KBM-7 (cell line): ENCODE data around the gene FRMD3.

ENCODE experiments used
- DNase-seq: peaks from one replicate; pipeline ENCODE4 v3.0.0-alpha.2; 2015
- in situ Hi-C: fragments of 300-500 bp; cut with MboI; formaldehyde crosslinking; loops from 2 replicates; pipeline ENCODE4 v1.14.3; 2020; ENCODE audit warnings: low sequenced_read_pairs, low pct_unique_long_range_greater_than_20kb, mixed read lengths

Gene FRMD3

DNA sequence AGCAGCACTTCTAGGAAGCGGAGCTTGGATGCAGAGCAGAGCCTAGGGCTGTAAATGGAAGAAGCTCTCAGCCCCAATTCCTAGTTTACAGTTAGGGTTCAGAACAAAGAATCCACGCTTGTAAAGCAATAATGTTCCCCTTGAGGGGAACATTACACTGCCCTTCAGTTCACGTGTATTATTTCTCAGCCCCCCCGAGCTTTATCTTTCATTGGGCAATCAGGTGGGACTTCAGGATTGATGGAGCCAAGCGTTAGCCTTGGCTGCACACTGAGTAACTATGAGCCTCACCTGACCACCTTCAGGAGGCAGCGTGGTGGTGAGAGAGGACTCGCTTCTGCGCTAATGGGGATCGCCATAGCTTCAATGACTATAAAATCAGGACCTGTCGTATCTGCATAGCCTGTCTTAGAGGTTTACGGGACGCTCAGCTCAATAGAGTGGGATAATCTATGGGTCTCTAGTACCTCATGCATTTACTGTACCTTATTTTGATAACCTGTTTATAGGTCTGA, 318.2 kb downstream of the FRMD3 start:
- in situ Hi-C loops = no loop called here
- DNase-seq = no peak

DNA sequence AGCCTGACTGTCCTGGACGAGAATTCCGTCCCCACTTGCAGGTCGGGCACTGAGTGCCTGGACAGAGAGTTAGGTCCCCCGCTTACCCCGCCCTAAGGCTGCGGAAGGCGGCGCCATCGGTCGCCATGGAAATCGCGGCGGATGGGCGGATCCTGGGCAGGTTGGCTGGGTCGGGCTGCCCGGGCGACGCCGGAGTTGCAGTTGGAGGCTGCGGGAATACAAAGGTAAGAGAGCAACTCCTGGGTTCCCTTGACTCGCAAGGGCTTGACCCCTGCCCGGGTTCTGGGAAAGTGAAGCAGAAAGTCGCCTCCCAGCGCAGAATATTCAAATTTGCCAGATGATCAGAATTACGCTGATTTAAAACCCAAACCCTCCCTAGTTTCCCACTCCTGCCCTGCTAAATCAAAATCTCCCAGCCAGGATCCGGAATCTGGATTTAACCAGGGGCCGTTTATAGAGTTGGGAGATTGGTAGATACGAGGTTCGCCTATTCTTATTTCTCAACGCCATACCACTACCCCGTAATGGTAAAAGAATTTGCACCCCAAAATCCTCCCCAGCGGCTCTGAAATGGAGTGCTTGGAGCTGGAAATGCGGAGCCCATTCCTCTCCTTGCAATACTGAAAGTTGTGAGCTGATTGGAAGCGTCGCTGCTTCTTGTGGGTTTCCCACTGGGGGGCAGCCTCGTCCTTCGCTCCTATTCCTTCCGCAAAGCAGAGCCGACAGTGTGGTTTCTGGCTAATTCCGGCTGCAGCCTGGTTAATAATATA, 318.9 kb downstream of the FRMD3 start:
- peak; percentile 76 for DNase-seq
- in situ Hi-C loops = no loop called here

DNA sequence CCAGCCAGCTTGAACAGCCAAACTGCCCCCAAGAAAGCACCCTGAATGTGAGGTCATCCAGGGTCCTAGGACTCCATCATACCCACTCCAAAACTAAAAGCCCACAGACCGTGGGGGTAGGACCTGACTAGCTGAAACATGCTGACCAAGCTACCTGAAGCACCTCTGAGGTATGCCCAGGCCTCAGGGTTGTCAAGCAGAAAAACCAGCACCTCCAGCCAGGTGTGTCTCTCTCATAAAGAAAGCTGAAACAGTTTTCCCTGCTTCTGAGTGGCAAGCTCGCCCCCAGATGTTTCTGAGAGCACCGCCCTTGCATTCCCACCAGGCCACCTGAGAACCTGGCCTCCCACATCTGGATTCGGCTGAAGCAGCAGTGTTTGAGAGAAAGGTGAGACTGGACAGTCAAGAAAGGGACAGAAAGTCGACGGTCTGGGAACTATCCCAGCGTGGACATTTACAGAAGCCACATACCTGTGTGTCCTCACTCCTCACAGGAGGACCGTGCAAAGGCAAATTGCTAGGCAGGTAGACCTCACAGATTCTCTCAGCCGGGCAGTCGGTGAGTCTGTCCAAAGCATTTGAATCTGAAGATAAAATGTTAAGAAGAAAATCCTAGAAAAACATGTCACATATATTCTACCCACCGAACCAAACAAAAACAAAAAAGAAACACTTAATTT, 319.6 kb downstream of the FRMD3 start:
- no peak for DNase-seq
- in situ Hi-C loops = no loop called here

DNA sequence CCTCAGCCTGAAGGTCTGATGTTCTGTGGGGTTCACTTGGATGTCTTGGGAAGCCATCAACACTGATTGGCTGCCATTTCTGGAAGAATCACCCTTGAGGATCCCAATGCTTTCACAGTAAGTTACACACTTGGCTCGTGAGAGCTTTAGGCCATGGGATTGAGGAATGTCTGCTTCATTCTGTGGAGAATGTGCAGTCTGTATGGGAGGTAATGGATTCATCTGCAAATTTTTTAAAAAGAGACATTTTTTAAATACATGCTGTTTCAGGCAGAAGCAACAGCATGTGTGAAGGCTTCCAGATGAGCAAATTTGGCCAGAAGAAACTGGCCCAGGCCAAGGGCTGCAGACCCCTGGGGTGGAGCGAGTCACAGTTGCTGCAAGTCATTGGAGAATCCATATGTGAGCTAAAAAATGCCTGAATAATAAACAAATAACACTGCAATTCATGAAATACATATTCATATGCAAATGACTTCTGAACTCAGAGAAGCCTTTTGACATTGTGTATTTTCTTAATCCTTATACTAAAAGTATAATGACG, 328.9 kb downstream of the FRMD3 start:
- in situ Hi-C loops = no loop called here
- no peak for DNase-seq

DNA sequence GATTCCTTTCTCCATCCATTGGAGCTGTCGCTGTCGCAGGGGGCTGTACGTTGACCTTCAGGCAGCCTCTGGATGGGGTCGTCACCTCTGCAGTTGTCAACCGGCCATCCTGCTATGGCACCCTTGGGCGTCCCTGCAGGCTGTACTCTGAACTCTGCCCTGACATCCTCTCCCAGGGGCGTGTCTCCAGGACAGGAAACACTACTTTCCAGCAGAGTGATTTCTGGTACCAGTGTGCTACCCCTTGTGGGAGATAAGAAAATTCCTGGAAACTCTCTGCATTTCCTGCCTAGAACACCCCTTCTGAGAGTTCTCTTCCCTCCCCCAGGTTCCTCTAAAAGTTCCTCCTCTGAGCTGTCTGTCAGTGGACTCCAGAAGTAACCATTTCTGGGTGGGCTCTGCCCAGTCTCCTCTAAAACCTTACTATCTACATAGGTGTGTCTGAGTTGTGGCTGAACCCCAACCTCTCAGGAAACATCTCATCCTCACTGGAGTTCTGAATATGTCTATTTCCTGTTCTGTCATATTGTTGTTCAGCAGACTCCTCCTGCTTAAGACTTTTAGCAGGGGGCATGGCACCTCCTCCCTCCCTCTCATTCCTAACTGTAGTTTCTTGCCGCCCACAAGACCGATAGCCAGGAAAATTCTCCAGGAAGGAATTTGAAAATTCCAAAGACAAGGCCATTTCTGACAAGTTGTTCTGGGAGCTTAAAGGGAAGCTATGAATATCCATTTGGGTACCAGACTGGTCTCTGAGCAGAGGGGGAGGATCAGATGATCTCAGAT, 329.9 kb downstream of the FRMD3 start:
- DNase-seq = peak; percentile 72
- in situ Hi-C loops = no loop called here

DNA sequence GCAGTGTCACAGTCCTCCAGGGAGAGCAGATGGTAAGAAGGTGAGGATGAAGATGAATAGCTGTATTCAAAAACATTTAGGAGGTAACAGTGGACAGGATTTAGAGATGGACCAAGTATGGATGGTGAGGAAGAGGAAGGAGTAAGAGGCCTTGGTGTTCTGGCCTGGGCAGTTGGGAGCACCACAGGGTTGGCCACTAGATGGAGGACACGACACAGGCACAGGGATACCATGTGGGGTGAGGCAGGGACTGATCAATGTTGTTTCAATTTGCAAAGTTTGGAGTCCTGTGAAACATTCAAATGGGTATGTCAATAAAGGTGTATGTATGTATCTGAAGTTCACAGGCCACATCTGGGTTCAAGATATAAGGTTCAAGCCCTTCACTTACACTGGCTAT, 334.2 kb downstream of the FRMD3 start:
- no peak for DNase-seq
- in situ Hi-C loops = no loop called here

DNA sequence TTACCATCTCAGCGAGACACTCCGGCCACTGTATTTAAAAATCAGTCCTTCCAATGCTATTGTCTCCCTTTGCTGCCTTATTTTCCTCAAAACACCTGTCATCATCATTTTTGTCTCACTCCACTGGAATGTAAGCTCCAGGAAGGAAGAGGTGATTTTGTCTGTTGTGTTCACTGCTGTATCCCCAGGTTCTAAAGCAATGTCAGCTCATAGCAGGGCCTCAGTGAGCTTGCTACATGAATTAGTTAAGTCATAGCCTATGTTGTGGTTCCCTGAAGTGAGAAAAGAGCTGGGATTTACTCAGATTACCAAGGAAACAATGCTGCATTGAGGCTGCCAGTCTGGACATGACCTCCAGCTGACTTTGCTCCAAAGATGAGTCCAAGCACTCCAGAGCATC, 337.7 kb downstream of the FRMD3 start:
- in situ Hi-C loops = no loop called here
- DNase-seq = no peak

DNA sequence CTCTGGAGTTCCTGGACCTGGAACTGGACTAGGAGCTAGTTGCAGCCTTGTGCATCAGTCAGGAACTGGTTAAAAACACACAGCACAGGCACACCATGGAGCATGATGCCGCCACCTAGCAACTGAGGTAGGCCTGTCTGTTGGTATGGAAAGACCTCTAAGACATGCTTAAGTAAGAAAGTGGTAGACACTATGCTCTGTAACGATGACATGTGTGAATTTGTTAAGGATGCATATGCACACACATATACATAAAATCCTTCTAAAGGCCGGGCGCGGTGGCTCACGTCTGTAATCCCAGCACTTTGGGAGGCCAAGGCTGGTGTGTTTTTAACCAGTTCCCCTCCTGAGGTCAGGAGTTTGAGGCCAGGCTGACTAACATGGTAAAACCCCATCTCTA, 338.4 kb downstream of the FRMD3 start:
- in situ Hi-C loops = no loop called here
- no peak for DNase-seq

DNA sequence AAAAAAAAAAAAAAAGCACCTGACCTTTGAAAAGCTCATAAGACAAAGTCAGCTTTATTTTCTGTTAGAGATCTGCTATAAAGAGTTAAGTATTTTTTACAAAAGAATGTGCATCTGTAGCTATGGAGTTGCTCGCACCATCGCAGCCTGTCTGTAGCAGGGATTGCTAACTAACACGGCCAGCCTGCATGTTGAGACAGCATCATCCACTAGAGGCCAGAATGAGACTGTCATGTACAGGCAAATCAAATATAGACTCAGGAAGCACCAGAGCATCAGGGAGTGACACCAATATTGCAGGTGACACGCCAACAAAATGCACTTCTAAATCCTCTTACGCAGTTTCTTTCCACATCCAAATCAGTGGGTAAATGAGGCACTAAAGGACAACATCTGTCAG, 339.0 kb downstream of the FRMD3 start:
- in situ Hi-C loops = no loop called here
- DNase-seq = peak; percentile 29

DNA sequence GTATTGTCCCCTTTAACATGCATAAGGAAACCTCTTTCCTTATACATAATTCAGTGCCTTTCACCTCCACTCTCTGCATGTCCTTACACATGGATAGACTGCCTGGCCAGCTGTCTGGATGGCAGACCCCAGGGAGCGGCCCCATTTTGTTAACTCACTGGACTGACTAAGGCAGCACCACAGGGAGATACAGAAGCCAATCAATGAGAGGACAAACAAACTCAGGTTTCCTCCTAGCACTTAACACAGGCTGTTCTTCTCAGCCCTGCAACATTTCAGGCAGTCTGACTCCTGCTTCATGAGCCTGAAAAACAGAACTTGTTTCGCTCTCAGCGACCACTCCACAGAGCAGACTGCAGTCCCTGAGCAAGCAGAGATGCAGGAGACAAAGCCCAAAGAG, 339.8 kb downstream of the FRMD3 start:
- in situ Hi-C loops = no loop called here
- DNase-seq = no peak

DNA sequence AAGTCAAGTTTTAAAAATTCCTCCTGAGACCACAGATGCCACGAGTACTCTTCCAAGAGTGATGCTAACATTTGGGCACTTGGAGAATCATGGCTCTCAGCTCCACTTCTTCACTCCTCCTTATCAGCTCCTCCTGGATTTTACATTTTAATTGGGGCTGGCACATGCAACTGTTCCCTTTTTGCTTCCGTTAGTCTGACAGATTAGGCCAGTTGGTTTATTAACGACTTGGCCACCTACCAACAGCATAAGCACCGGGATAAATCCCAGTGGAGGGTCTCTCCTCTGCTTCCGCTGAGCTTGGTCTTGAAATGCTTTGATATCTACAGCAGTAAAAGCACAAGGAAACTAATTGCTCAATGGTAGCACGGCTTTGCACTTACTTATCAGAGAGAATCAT, 340.6 kb downstream of the FRMD3 start:
- DNase-seq = no peak
- in situ Hi-C loops = no loop called here

DNA sequence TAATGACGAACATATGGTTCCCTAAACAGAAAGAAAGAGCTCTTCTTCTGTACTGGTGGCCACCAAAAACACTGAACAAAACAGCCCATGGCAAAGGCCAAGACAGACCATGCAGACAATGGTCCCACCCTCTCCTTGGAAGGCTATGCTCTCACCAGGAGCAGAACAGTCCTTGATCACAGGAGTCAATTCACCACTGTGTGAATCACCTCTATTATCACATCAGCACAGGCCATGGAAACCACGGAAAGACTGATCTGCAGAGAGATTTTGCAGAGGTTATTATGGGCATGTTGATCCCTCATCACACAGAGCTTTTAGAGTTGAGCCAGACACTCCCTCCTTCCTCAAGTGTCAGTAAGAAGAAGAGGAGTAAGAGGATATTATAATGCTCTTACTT, 341.3 kb downstream of the FRMD3 start:
- in situ Hi-C loops = no loop called here
- DNase-seq = no peak
